GM23248 (cell line): ENCODE measurements around the gene SDK2. TPM values are rescaled to one million over a fixed set of nuclear protein-coding genes. Genes with fewer than 3 reads are reported as not detected.

ENCODE experiments used
- DNase-seq: peaks from one replicate; pipeline ENCODE4 v3.0.0-alpha.2; 2015
- H2AFZ ChIP-seq: fragments of 200-600 bp; sonication (generic); 2 replicates; pipeline ENCODE4 v1.6.1; 2016; ENCODE audit warnings: antibody characterized with exemption
- H3F3A ChIP-seq: fragments of 200-600 bp; sonication (generic); 2 replicates; pipeline ENCODE4 v1.6.1; 2016; ENCODE audit warnings: mild to moderate bottlenecking, antibody characterized with exemption, mixed run types; ENCODE audit not compliant: insufficient read depth
- H3K27ac ChIP-seq: fragments of 200-600 bp; sonication (generic); 2 replicates; pipeline ENCODE4 v1.5.1; 2016; ENCODE audit warnings: mild to moderate bottlenecking
- H3K27me3 ChIP-seq: fragments of 200-600 bp; sonication (generic); replicated peaks from 2 replicates; pipeline ENCODE4 v1.6.1; 2016; ENCODE audit warnings: mild to moderate bottlenecking; ENCODE audit not compliant: insufficient read depth
- H3K36me3 ChIP-seq: fragments of 200-600 bp; sonication (generic); 2 replicates; pipeline ENCODE4 v1.6.1; 2016; ENCODE audit warnings: low read depth, mild to moderate bottlenecking
- H3K4me1 ChIP-seq: fragments of 200-600 bp; sonication (generic); 2 replicates; pipeline ENCODE4 v1.6.1; 2016; ENCODE audit warnings: mild to moderate bottlenecking; ENCODE audit not compliant: insufficient read depth
- H3K4me2 ChIP-seq: fragments of 200-600 bp; sonication (generic); one replicate; pipeline ENCODE4 v1.6.1; 2016; ENCODE audit warnings: mild to moderate bottlenecking; ENCODE audit not compliant: unreplicated experiment
- H3K4me3 ChIP-seq: fragments of 200-600 bp; sonication (generic); 2 replicates; pipeline ENCODE4 v1.5.1; 2016; ENCODE audit warnings: mild to moderate bottlenecking
- H3K79me2 ChIP-seq: fragments of 200-600 bp; sonication (generic); 2 replicates; pipeline ENCODE4 v1.6.1; 2016; ENCODE audit warnings: mild to moderate bottlenecking; ENCODE audit not compliant: insufficient read depth
- H3K9ac ChIP-seq: fragments of 200-600 bp; sonication (generic); 2 replicates; pipeline ENCODE4 v1.6.1; 2016; ENCODE audit warnings: mild to moderate bottlenecking
- H3K9me2 ChIP-seq: fragments of 200-600 bp; sonication (generic); 2 replicates; pipeline ENCODE4 v1.6.1; 2016; ENCODE audit warnings: mixed run types, mild to moderate bottlenecking, moderate library complexity; ENCODE audit not compliant: insufficient read depth
- H3K9me3 ChIP-seq: fragments of 200-600 bp; sonication (generic); one replicate; pipeline ENCODE4 v1.6.1; 2017; ENCODE audit warnings: low read depth
- H4K20me1 ChIP-seq: fragments of 200-600 bp; sonication (generic); 2 replicates; pipeline ENCODE4 v1.6.0; 2016; ENCODE audit not compliant: insufficient read depth
- EZH2 ChIP-seq: fragments of 200-600 bp; sonication (generic); IDR thresholded peaks from 2 replicates; pipeline ENCODE4 v1.6.1; 2018; ENCODE audit warnings: antibody characterized with exemption, mild to moderate bottlenecking; ENCODE audit not compliant: insufficient read depth, poor library complexity, severe bottlenecking
- EZH2phosphoT487 ChIP-seq: fragments of 200-600 bp; sonication (generic); IDR thresholded peaks from 2 replicates; pipeline ENCODE4 v1.6.1; 2018; ENCODE audit warnings: antibody characterized with exemption, moderate library complexity, mild to moderate bottlenecking, low read depth; ENCODE audit not compliant: insufficient read depth
- WGBS, 2 experiments: methylation state at CpG; one replicate each; pipeline ENCODE4 v1.1.6; 2015 to 2017; ENCODE audit warnings: low lambda C conversion rate in 2 of 2, low coverage in 1 of 2; ENCODE audit errors: missing lambda C conversion rate in 2 of 2; 5-methylcytosine and 5-hydroxymethylcytosine counted together
- in situ Hi-C: fragments of 300-500 bp; cut with MboI; formaldehyde crosslinking; loops from 2 replicates; pipeline ENCODE4 v1.15.0; 2020
- polyA plus RNA-seq: library from polyadenylated mRNA; unstranded; fragments of >200 nt; fragmentation: Nextera tagmentation; extraction: Ambion mirVana; gene quantifications from 2 replicates; pipeline ENCODE4 v1.2.1, GENCODE V29; 2016
- total RNA-seq: library from RNA; depleted of rRNA; stranded (reverse); fragments of >200 nt; shearing (Covaris generic); gene quantifications from 2 replicates; pipeline ENCODE4 v1.2.3, GENCODE V29; 2014

The SDK2 gene
- total and polyA plus RNA-seq, 2 experiments from 2014 or later, result under 0.01 to 0.03 TPM

DNA sequence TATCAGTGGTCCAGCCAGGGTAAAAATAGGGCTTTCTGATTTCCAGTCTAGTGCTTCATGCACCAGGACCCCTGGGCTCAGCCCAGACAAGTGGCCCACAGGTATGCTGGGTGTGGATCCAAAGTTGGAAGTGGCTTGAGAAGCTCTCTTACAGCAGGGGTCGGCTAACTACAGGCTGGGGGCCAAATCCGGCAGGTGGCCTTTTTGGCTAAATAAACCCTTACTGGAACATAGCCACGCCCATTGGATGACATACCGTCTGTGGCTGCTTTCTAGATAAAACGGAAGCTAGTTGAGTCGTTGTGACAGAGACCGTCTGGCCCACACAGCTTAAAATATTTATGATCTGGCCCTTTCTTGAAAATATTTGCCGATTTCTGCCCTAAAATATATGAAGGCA, 213.4 kb downstream of the SDK2 start:
- TF ChIP-seq EZH2phosphoT487 (no peak), EZH2 (no peak)
- H3K4me3 ChIP-seq, result no peak overlapping the region
- H3K9me3 ChIP-seq, result no peaks in the 10 kb centered on the region
- H3K36me3 ChIP-seq, result no peaks in the 10 kb centered on the region
- no peaks in the 10 kb centered on the region for H3K4me1 ChIP-seq
- peak; percentile 38 for DNase-seq
- H3K9me2 ChIP-seq, result no peaks in the 10 kb centered on the region
- 13 to 16% methylated on average over 8 of the region's 8 CpGs for WGBS, 2 experiments
- 0 out of 2 replicates have a peak, but pooled peaks cover 9% of the 10 kb centered on the region for H3K27me3 ChIP-seq
- no peak overlapping the region for H2AFZ ChIP-seq
- H3K79me2 ChIP-seq, result no peaks in the 10 kb centered on the region
- no peak overlapping the region for H3K9ac ChIP-seq
- in situ Hi-C loops, result loop anchor here (25.0 kb wide), 1 partner anchor 731 kb away; no protein-coding TSS in a partner anchor
- H3K27ac ChIP-seq, result no peak overlapping the region
- no peaks in the 10 kb centered on the region for H4K20me1 ChIP-seq
- no peak overlapping the region for H3K4me2 ChIP-seq
- no peaks in the 10 kb centered on the region for H3F3A ChIP-seq

GRCh38 chr17:73430165-73430680, 214.0 kb downstream of the SDK2 start:
- H3K9ac ChIP-seq, result no peak overlapping the region
- H3K9me3 ChIP-seq, result no peaks in the 10 kb centered on the region
- no peaks in the 10 kb centered on the region for H3K79me2 ChIP-seq
- in situ Hi-C loops, result loop anchor here (25.0 kb wide), 1 partner anchor 732 kb away; no protein-coding TSS in a partner anchor
- no peaks in the 10 kb centered on the region for H3K9me2 ChIP-seq
- H3F3A ChIP-seq, result no peaks in the 10 kb centered on the region
- H3K4me3 ChIP-seq, result no peak overlapping the region
- H3K36me3 ChIP-seq, result no peaks in the 10 kb centered on the region
- 0 out of 2 replicates have a peak, but pooled peaks cover 9% of the 10 kb centered on the region for H3K27me3 ChIP-seq
- H3K27ac ChIP-seq, result no peak overlapping the region
- no peaks in the 10 kb centered on the region for H3K4me1 ChIP-seq
- no peak for DNase-seq
- H4K20me1 ChIP-seq, result no peaks in the 10 kb centered on the region
- no peak overlapping the region for H3K4me2 ChIP-seq
- TF ChIP-seq EZH2 (no peak), EZH2phosphoT487 (no peak)
- 45 to 46% methylated on average over 9 of the region's 9 CpGs for WGBS, 2 experiments
- H2AFZ ChIP-seq, result no peak overlapping the region

DNA sequence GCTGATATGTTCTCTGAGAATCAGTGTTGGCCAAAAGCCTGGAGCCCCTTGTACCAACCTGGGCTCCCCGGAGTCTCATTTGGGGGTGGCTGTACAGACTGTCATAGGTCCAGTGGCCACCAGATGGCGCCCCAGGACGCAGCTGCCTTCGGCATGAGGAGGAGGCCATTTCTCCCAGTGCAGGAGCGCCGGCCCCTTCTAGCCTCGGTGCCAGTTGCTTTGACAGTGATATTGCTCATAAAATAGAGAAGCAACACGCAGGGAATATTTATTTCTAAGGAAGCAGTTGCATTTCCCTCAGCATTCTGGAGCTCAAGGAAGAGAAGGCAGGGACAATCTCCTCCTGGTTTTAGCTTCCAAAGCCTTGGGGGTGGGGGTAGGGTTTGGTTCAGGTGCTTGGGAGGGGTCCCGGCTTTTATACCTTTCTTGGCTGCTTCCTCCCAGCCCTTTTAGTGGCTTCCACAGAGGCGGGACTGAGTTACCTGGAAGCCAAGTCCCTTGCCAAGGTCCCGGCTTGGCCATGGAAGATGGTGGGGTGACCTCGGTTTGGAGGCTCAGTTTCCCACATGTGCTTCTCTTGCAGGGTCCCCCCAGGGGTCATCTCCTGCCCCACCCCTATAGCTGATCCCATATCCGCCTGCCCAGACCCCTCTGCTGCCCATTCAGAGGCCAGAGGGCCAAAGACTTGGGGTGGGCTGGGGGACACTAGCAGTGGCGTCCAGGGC, 214.6 kb downstream of the SDK2 start:
- Histone ChIP-seq H3K4me3 (no peak overlapping the region), H2AFZ (0 out of 2 replicates have a peak overlapping the region, but pooled peaks have one; percentile 27), H4K20me1 (no peaks in the 10 kb centered on the region), H3K36me3 (no peaks in the 10 kb centered on the region), H3K27ac (no peak overlapping the region), H3K9me2 (no peaks in the 10 kb centered on the region), H3K9ac (no peak overlapping the region), H3K27me3 (0 out of 2 replicates have a peak, but pooled peaks cover 9% of the 10 kb centered on the region), H3F3A (no peaks in the 10 kb centered on the region), H3K4me2 (no peak overlapping the region), H3K79me2 (no peaks in the 10 kb centered on the region), H3K4me1 (no peaks in the 10 kb centered on the region), H3K9me3 (no peaks in the 10 kb centered on the region)
- TF ChIP-seq EZH2, result no peak
- no peak for TF ChIP-seq EZH2phosphoT487
- in situ Hi-C loops, result loop anchor here (25.0 kb wide), 1 partner anchor 733 kb away; no protein-coding TSS in a partner anchor
- peak; percentile 91 for DNase-seq
- 21% methylated on average over 14 of the region's 14 CpGs for WGBS, 2 experiments

GRCh38 chr17:73427198-73427597, 217.0 kb downstream of the SDK2 start:
- no peak overlapping the region for H2AFZ ChIP-seq
- H3K9me2 ChIP-seq, result no peaks in the 10 kb centered on the region
- in situ Hi-C loops, result loop anchor here (25.0 kb wide), 1 partner anchor 735 kb away; no protein-coding TSS in a partner anchor
- no peak overlapping the region for H3K4me3 ChIP-seq
- TF ChIP-seq EZH2, result no peak
- TF ChIP-seq EZH2phosphoT487, result no peak
- H3F3A ChIP-seq, result no peaks in the 10 kb centered on the region
- no peak overlapping the region for H3K4me2 ChIP-seq
- no peaks in the 10 kb centered on the region for H4K20me1 ChIP-seq
- no peak overlapping the region for H3K27ac ChIP-seq
- H3K9me3 ChIP-seq, result no peaks in the 10 kb centered on the region
- no peaks in the 10 kb centered on the region for H3K79me2 ChIP-seq
- H3K27me3 ChIP-seq, result 0 out of 2 replicates have a peak, but pooled peaks cover 9% of the 10 kb centered on the region
- H3K9ac ChIP-seq, result no peak overlapping the region
- H3K36me3 ChIP-seq, result no peaks in the 10 kb centered on the region
- DNase-seq, result no peak
- H3K4me1 ChIP-seq, result no peaks in the 10 kb centered on the region
